Heart right ventricle (tissue), 16 donors: ENCODE measurements around the gene RNF13. TPM values are rescaled to one million over a fixed set of nuclear protein-coding genes. Genes with fewer than 3 reads are reported as not detected.

Experiments used
- ATAC-seq, 8 donors: fragments of 200-7000 bp; cut with Tn5 transposase; one replicate each; pipeline ENCODE4 v1.9.1; 2020; ENCODE audit warnings: mild to moderate bottlenecking in 8 of 8, moderate library complexity in 8 of 8, moderate number of reproducible peaks in 1 of 8
- DNase-seq, 2 donors: peaks; one replicate each; pipeline ENCODE4 v3.0.0-alpha.2; 2020
- H3K27ac ChIP-seq, 10 donors: fragments of 200-600 bp; sonication (generic) in 2 of 10; one replicate each; pipeline versions ENCODE4 v1.5.0 to v1.8.0; 2020 to 2022; ENCODE audit warnings: mild to moderate bottlenecking in 3 of 10
- H3K27me3 ChIP-seq, 7 donors: fragments of 200-600 bp; one replicate each; pipeline ENCODE4 v1.8.0; 2021 to 2022; ENCODE audit warnings: mild to moderate bottlenecking in 2 of 7
- H3K36me3 ChIP-seq, 9 donors: fragments of 200-600 bp; sonication (generic) in 1 of 9; one replicate each; pipeline versions ENCODE4 v1.5.0 to v1.8.0; 2020 to 2022; ENCODE audit warnings: mild to moderate bottlenecking in 2 of 9
- H3K4me1 ChIP-seq, 9 donors: fragments of 200-600 bp; sonication (generic) in 1 of 9; one replicate each; pipeline versions ENCODE4 v1.5.0 to v1.8.0; 2020 to 2022; ENCODE audit warnings: mild to moderate bottlenecking in 4 of 9
- H3K4me3 ChIP-seq, 10 donors: fragments of 200-600 bp; sonication (generic) in 2 of 10; one replicate each; pipeline versions ENCODE4 v1.5.0 to v1.8.0; 2020 to 2022; ENCODE audit warnings: mild to moderate bottlenecking in 7 of 10, moderate library complexity in 2 of 10
- H3K9me3 ChIP-seq, 11 donors: fragments of 200-600 bp in 10 of 11; sonication (generic) in 2 of 11; one replicate each; pipeline versions ENCODE4 v1.5.0 to v1.8.0; 2013 to 2022; ENCODE audit warnings: mild to moderate bottlenecking in 2 of 11, control low read depth in 1 of 11, moderate library complexity in 1 of 11
- WGBS, 2 donors: extraction: QIAGEN DNeasy Blood & Tissue Kit; methylation state at CpG; one replicate each; pipeline ENCODE4 v1.1.7; 2013; ENCODE audit warnings: inconsistent platforms in 1 of 2; 5-methylcytosine and 5-hydroxymethylcytosine counted together
- intact Hi-C, 10 donors: fragments of 100-400 bp; cut with DNase I; formaldehyde crosslinking; loops; one replicate each; pipeline versions ENCODE4 v1.11.1 to v1.14.2; 2022
- polyA plus RNA-seq, 2 donors: library from polyadenylated mRNA; stranded (reverse); fragments of 200-250 nt; gene quantifications; one replicate each; pipeline ENCODE4 v1.2.3, GENCODE V29; 2013
- total RNA-seq, 10 donors: library from RNA; stranded (reverse); fragmentation: NEBNext Ultra II Directional in 3 of 10; extraction: Animal tissue kit (Norgen Biotek cat#: 25700) in 3 of 10; gene quantifications; one replicate each; pipeline versions ENCODE4 v1.2.1 to v1.2.4, GENCODE V29; 2021 to 2023
- TF ChIP-seq, protein P1 (sequence below), 9 donors: fragments of 200-600 bp; sonication (generic) in 2 of 9; IDR thresholded peaks; one replicate each; pipeline versions ENCODE4 v1.5.0 to v1.8.0; 2021 to 2022; ENCODE audit warnings: antibody characterized with exemption in 9 of 9, mild to moderate bottlenecking in 5 of 9, moderate library complexity in 1 of 9
- donor health status: Arrhythmogenic right ventricular cardiomyopathy.
- donor health status: ischemic (EF 13 %, LVEDD 7.1; RV severe dilation, severe dysfunction).
- donor health status: healthy with polysubstance abuse.
- donor health status: DM: no; HTN: yes; CAD: no.
- donor health status: DM: no; HTN: no; CAD: no.
- donor health status: ischemic (EF 25% LVEDD 6.9; RV normal size, moderate dysfunction).
- donor health status: ischemic (EF 25% LVEDD 5.7; RV mildly dilated, moderate dysfunction).
- donor health status: healthy.
- donor health status: DM: yes; HTN: yes; CAD: no.
- donor health status: Ischemic cardiomyopathy.
- donor health status: ischemic (EF 35%, LVEDD 5.7; RV mildly dilated, moderate dysfunction).
- donor health status: nonischemic (EF 11% LVEDD 7.7; RV severe dilation, severe dysfunction).
- donor health status: DM: yes; HTN: yes; CAD: no.
- donor health status: PGD.
- donor health status: ischemic (EF 29% LVEDD 5.4; RV normal size, mild dysfunction).
- donor health status: nonischemic (EF 23%, LVEDD 6.1; RV moderate dilation, normal function).

The RNF13 gene
- total and polyA plus RNA-seq, 12 donors, result 24.8 to 72.3 (median 52.4) TPM

DNA sequence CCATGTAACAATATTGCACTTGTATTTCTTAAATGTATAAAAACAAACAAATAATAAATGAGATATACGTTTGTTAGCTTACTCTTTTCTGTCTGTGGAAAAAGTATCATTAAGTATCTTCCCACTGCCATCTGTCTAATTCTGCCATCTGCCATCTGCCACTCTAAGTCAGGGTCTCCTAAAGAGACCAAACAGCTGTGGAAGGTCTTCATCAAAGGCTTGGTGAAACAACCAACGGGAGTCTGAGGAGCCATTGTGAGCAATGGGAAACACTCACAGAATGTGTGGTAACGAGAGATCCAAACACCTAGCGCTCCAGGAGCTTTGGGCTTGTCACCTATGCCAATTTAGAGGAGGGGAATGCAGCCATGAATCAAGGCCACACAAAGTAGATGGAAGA, 186.4 kb downstream of the RNF13 start:
- TF ChIP-seq, protein P1, sequence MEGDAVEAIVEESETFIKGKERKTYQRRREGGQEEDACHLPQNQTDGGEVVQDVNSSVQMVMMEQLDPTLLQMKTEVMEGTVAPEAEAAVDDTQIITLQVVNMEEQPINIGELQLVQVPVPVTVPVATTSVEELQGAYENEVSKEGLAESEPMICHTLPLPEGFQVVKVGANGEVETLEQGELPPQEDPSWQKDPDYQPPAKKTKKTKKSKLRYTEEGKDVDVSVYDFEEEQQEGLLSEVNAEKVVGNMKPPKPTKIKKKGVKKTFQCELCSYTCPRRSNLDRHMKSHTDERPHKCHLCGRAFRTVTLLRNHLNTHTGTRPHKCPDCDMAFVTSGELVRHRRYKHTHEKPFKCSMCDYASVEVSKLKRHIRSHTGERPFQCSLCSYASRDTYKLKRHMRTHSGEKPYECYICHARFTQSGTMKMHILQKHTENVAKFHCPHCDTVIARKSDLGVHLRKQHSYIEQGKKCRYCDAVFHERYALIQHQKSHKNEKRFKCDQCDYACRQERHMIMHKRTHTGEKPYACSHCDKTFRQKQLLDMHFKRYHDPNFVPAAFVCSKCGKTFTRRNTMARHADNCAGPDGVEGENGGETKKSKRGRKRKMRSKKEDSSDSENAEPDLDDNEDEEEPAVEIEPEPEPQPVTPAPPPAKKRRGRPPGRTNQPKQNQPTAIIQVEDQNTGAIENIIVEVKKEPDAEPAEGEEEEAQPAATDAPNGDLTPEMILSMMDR (IDR thresholded peaks at IDR 0.05), result no peak
- Histone ChIP-seq H3K4me1 (no peaks in the 10 kb centered on the region), H3K36me3 (no peaks in the 10 kb centered on the region), H3K27me3 (no peaks in the 10 kb centered on the region), H3K4me3 (no peak overlapping the region), H3K27ac (no peak overlapping the region), H3K9me3 (peaks cover 0 to 37% (median 11%) of the 10 kb centered on the region in 11 donors)
- WGBS, 2 donors, result 93 to 96% methylated on average over 4 of the region's 4 CpGs
- no peak for DNase-seq
- ATAC-seq, result no peak
- intact Hi-C loops, result loop anchor here in 1 of 10 donors (10.0 kb wide), 1 partner anchor 95 kb away; no protein-coding TSS in a partner anchor

DNA sequence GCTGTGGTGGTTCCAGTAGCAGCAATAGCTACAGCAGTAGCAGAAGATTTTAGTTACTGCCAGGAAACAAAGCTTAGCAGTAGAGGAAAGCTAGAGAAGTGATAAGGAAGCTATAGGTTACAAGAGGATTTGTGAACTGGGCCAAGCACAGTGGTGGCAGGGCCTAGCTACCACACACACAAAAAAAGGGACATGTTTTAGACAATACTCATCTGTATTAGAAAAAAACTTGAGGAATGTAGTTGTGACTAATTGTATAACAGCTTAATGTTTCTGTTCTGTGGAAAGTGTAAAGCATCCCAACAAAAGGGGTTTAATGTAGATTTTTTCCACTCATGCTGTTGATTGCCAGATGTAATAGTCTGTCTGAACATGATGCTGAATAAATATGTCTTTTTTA, 187.6 kb downstream of the RNF13 start:
- Histone ChIP-seq H3K4me1 (no peaks in the 10 kb centered on the region), H3K27me3 (no peaks in the 10 kb centered on the region), H3K9me3 (peaks cover 0 to 25% (median 0%) of the 10 kb centered on the region in 11 donors), H3K36me3 (no peaks in the 10 kb centered on the region), H3K27ac (no peak overlapping the region), H3K4me3 (no peak overlapping the region)
- DNase-seq, result no peak
- ATAC-seq, result no peak
- intact Hi-C loops, result no loop called here
- TF ChIP-seq, protein P1 (IDR thresholded peaks at IDR 0.05), result no peak

DNA sequence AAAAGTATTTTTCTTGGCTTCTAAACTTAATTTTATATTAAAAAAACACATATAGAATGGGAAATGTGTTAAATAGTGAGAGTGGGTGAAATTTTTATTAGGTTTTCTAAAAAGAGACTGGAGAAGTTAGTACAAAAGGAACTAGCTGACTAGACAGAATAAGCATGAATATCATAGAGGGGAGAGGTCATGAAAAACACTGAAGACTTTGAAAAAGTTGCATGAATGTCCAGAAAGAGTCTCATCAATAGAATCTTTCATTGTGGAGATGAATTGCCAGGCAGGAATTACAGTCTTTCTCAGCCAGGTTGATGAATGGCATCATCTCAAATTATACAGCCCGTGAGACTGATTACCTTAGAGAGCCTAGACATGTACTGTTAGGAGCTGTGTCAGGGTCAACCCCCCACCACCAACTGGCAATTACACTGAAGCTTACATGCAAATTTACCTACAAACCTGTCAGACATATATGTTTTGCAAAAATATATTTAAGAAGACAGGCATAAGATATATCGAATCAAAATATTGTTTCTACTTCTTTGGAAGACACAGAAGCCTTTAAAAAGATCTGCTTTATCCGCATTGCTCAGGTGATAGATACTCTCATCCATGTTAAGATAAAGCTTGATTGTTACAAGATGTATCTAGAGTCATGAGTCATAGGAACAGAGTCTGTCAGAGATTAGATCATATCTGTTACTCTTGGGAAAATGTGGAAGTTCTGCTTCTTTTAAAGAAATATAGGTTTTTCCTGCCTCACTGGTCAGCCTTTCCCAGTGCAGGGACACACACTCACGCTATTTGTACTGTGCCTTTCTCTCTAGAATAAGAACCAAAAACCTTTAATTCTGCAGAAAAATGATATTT, 192.5 kb downstream of the RNF13 start:
- Histone ChIP-seq H3K4me1 (no peaks in the 10 kb centered on the region), H3K36me3 (no peaks in the 10 kb centered on the region), H3K27me3 (no peaks in the 10 kb centered on the region), H3K4me3 (no peak overlapping the region), H3K9me3 (no peaks in the 10 kb centered on the region), H3K27ac (no peak overlapping the region)
- 78 to 89% methylated on average over 4 of the region's 4 CpGs for WGBS, 2 donors
- TF ChIP-seq, protein P1 (IDR thresholded peaks at IDR 0.05), result no peak
- ATAC-seq (no peak), DNase-seq (no peak)
- intact Hi-C loops, result no loop called here

DNA sequence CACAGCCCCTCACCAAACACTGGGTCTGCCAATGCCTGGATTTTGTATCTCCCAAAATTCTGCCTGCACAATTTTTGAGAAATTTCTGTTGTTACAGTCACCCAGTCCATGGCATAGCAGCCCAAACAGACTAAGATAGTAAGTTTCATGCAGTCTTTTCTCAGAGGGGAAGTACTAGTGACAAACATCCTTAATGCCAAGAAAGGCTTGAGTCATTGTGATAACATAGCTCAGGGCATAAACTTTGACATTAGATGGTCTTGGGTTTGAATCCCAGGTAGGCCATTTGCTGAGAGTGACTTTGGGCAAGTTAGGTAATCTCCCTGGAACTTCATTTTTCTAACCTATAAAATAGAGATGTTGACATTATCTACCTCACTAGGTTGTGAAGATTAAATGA, 193.8 kb downstream of the RNF13 start:
- Histone ChIP-seq H3K27me3 (no peaks in the 10 kb centered on the region), H3K27ac (no peak overlapping the region), H3K36me3 (no peaks in the 10 kb centered on the region), H3K4me1 (no peaks in the 10 kb centered on the region), H3K4me3 (no peak overlapping the region), H3K9me3 (no peaks in the 10 kb centered on the region)
- intact Hi-C loops, result no loop called here
- TF ChIP-seq, protein P1 (IDR thresholded peaks at IDR 0.05), result no peak
- ATAC-seq (no peak), DNase-seq (no peak)

Other genes starting within 250 kb of the RNF13 start
- gene WWTR1, start 155.2 kb upstream of the RNF13 start, total RNA-seq, result 10 to 100 TPM; 30.3 to 78.6 (median 43.7) TPM
- gene WWTR1, start 155.2 kb upstream of the RNF13 start, polyA plus RNA-seq, result 10 to 100 TPM; 19.5 to 21.8 TPM
- 10 to 100 TPM; 14.1 to 22.9 (median 19.0) TPM for gene COMMD2, start 60.7 kb upstream of the RNF13 start, total RNA-seq
- 10 to 100 TPM in 1 of 2 donors, 1 to 10 TPM in 1; 4.6 to 10.8 TPM for gene COMMD2, start 60.7 kb upstream of the RNF13 start, polyA plus RNA-seq
- gene ANKUB1, start 20.7 kb upstream of the RNF13 start, total RNA-seq, result not detected
- not detected for gene ANKUB1, start 20.7 kb upstream of the RNF13 start, polyA plus RNA-seq
- gene PFN2, start 157.7 kb downstream of the RNF13 start, total RNA-seq, result 10 to 100 TPM; 56.7 to 78.3 (median 66.1) TPM
- 10 to 100 TPM; 35.5 to 52.4 TPM for gene PFN2, start 157.7 kb downstream of the RNF13 start, polyA plus RNA-seq